HepG2 (cell line): ENCODE results near the gene CCDC116. TPM values are rescaled to one million over a fixed set of nuclear protein-coding genes. Genes with fewer than 3 reads are reported as not detected.

Source experiments
- ARNTL ChIP-seq: sonication (generic); formaldehyde crosslinking; IDR thresholded peaks from 2 replicates; pipeline ENCODE4 v1.4.0; 2020; ENCODE audit warnings: mild to moderate bottlenecking, missing genetic modification reagents
- ATRX ChIP-seq: sonication (generic); formaldehyde crosslinking; IDR thresholded peaks from 2 replicates; pipeline ENCODE4 v1.4.0; 2020; ENCODE audit warnings: missing genetic modification reagents, borderline replicate concordance
- CBX5 ChIP-seq: sonication (generic); formaldehyde crosslinking; IDR thresholded peaks from 2 replicates; pipeline ENCODE4 v1.4.0; 2020; ENCODE audit warnings: missing genetic modification reagents, borderline replicate concordance
- CEBPG ChIP-seq: IDR thresholded peaks from 2 replicates; pipeline ENCODE4 v1.6.1; 2016
- ELF3 ChIP-seq: IDR thresholded peaks from 2 replicates; pipeline ENCODE4 v1.6.1; 2016; ENCODE audit warnings: missing genetic modification reagents, missing compliant biosample characterization
- ERF ChIP-seq: IDR thresholded peaks from 2 replicates; pipeline ENCODE4 v1.6.1; 2018; ENCODE audit warnings: missing biosample characterization, missing genetic modification reagents
- HMG20A ChIP-seq: IDR thresholded peaks from 2 replicates; pipeline ENCODE4 v1.6.1; 2016; ENCODE audit warnings: borderline replicate concordance
- HNRNPL ChIP-seq: fragments of 200-400 bp; formaldehyde crosslinking; IDR thresholded peaks from 2 replicates; pipeline ENCODE4 v1.6.1; 2017; ENCODE audit warnings: mild to moderate bottlenecking, low read depth, low read length
- ISL2 ChIP-seq: sonication (generic); formaldehyde crosslinking; IDR thresholded peaks from 2 replicates; pipeline ENCODE4 v1.5.0; 2020; ENCODE audit warnings: missing genetic modification reagents
- KDM1A ChIP-seq: IDR thresholded peaks from 2 replicates; pipeline ENCODE4 v1.6.1; 2016; ENCODE audit warnings: missing compliant biosample characterization
- KMT2A ChIP-seq: sonication (generic); formaldehyde crosslinking; IDR thresholded peaks from 2 replicates; pipeline ENCODE4 v1.4.0; 2020; ENCODE audit warnings: missing genetic modification reagents
- SRSF1 ChIP-seq: fragments of 200-400 bp; formaldehyde crosslinking; optimal IDR thresholded peaks from 2 replicates; pipeline ENCODE3; 2017; ENCODE audit warnings: mild to moderate bottlenecking, low read depth, low read length, moderate library complexity
- XRCC5 ChIP-seq: fragments of 200-400 bp; formaldehyde crosslinking; optimal IDR thresholded peaks from 2 replicates; pipeline ENCODE3; 2017; ENCODE audit warnings: mild to moderate bottlenecking, low read length
- ZKSCAN1 ChIP-seq: fragments of 150-350 bp; IDR thresholded peaks from 2 replicates; pipeline ENCODE4 v1.6.1; 2014; ENCODE audit warnings: low read length
- ZNF232 ChIP-seq: sonication (generic); formaldehyde crosslinking; IDR thresholded peaks from 2 replicates; pipeline ENCODE4 v1.4.0; 2020; ENCODE audit warnings: missing genetic modification reagents, borderline replicate concordance
- ZNF34 ChIP-seq: sonication (generic); formaldehyde crosslinking; IDR thresholded peaks from 2 replicates; pipeline ENCODE4 v1.4.0; 2020; ENCODE audit warnings: mild to moderate bottlenecking, missing genetic modification reagents, borderline replicate concordance
- ZNF558 ChIP-seq: sonication (generic); formaldehyde crosslinking; IDR thresholded peaks from 2 replicates; pipeline ENCODE4 v1.9.0; 2022; ENCODE audit warnings: mild to moderate bottlenecking, missing genetic modification reagents, borderline replicate concordance
- polyA plus RNA-seq, 8 experiments: library from polyadenylated mRNA; depleted of rRNA in 3 of 8; stranded (reverse) in 7 of 8; unstranded in 1 of 8; fragments of >200 nt; fragmentation: Illumina TruSeq in 4 of 8; extraction: Trizol in 4 of 8; gene quantifications; 2 replicates each; pipeline versions ENCODE4 v1.2.1 to v1.2.3, GENCODE V29; 2011 to 2016; ENCODE audit warnings: low read depth in 4 of 8, missing spikeins in 1 of 8, mixed read lengths in 1 of 8; ENCODE audit not compliant: insufficient read depth in 1 of 8
- total RNA-seq, 5 experiments: library from RNA; depleted of rRNA; stranded (reverse); fragments of >200 nt; fragmentation: Illumina TruSeq; extraction: Trizol; gene quantifications; 2 replicates each; pipeline ENCODE4 v1.2.3, GENCODE V29; 2016; ENCODE audit warnings: low read depth in 1 of 5
- TF ChIP-seq, protein P1 (sequence below): sonication (generic); formaldehyde crosslinking; IDR thresholded peaks from 2 replicates; pipeline ENCODE4 v1.5.1; 2020; ENCODE audit warnings: mild to moderate bottlenecking, missing genetic modification reagents, moderate library complexity
- TF ChIP-seq, protein P2 (sequence below): sonication (generic); formaldehyde crosslinking; IDR thresholded peaks from 2 replicates; pipeline ENCODE4 v1.4.0; 2020; ENCODE audit warnings: mild to moderate bottlenecking, missing genetic modification reagents
- TF ChIP-seq, protein P3 (sequence below): sonication (generic); formaldehyde crosslinking; IDR thresholded peaks from 2 replicates; pipeline ENCODE4 v1.8.0; 2022; ENCODE audit warnings: low read depth, missing genetic modification reagents

The CCDC116 gene
- total and polyA plus RNA-seq, 2 of the 13 experiments (the other 11 are each of a cell fraction or from before 2014, with no cell fraction given): 0.15 to 0.33 TPM

DNA sequence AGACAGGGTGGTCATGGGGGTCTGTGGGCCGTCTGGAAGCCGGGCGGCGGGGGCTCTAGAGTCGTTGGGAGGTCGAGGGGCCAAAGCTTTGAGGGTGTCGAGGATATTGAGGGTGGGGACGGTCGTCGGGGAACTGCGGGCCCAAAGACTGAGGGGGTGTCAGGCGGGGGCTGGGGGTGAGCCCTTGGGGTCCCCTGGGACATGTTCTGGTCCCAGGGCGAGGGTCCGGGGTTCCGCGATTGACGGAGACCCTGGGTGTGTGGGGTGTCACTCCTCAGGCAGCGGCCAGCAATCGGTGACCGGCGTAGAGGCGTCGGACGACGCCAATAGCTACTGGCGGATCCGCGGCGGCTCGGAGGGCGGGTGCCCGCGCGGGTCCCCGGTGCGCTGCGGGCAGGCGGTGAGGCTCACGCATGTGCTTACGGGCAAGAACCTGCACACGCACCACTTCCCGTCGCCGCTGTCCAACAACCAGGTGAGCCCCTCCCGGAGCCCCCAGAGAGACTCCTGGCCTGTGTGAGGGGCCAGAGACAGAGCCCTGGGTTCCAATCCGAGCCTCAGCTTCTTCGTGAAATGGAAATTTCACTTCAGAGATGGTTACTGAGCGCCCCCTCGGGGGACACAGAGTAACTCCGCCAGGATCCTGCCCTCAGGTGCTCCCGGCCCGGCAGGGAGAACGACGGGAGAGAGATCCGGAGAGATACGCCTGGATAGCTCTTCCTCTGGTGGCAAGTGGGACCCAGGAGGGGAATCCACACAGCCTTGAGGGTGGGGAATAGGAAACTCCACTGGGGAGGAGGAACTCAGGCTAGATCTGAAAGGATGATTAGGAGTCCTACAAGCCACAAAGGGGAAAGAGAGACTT, 10.3 kb downstream of the CCDC116 start (continued):
- TF ChIP-seq, protein P1, sequence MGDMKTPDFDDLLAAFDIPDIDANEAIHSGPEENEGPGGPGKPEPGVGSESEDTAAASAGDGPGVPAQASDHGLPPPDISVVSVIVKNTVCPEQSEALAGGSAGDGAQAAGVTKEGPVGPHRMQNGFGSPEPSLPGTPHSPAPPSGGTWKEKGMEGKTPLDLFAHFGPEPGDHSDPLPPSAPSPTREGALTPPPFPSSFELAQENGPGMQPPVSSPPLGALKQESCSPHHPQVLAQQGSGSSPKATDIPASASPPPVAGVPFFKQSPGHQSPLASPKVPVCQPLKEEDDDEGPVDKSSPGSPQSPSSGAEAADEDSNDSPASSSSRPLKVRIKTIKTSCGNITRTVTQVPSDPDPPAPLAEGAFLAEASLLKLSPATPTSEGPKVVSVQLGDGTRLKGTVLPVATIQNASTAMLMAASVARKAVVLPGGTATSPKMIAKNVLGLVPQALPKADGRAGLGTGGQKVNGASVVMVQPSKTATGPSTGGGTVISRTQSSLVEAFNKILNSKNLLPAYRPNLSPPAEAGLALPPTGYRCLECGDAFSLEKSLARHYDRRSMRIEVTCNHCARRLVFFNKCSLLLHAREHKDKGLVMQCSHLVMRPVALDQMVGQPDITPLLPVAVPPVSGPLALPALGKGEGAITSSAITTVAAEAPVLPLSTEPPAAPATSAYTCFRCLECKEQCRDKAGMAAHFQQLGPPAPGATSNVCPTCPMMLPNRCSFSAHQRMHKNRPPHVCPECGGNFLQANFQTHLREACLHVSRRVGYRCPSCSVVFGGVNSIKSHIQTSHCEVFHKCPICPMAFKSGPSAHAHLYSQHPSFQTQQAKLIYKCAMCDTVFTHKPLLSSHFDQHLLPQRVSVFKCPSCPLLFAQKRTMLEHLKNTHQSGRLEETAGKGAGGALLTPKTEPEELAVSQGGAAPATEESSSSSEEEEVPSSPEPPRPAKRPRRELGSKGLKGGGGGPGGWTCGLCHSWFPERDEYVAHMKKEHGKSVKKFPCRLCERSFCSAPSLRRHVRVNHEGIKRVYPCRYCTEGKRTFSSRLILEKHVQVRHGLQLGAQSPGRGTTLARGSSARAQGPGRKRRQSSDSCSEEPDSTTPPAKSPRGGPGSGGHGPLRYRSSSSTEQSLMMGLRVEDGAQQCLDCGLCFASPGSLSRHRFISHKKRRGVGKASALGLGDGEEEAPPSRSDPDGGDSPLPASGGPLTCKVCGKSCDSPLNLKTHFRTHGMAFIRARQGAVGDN (CRISPR knock-in tag): peak; percentile 18; the same call in 1 of the 2 replicates
- TF ChIP-seq, protein P2, sequence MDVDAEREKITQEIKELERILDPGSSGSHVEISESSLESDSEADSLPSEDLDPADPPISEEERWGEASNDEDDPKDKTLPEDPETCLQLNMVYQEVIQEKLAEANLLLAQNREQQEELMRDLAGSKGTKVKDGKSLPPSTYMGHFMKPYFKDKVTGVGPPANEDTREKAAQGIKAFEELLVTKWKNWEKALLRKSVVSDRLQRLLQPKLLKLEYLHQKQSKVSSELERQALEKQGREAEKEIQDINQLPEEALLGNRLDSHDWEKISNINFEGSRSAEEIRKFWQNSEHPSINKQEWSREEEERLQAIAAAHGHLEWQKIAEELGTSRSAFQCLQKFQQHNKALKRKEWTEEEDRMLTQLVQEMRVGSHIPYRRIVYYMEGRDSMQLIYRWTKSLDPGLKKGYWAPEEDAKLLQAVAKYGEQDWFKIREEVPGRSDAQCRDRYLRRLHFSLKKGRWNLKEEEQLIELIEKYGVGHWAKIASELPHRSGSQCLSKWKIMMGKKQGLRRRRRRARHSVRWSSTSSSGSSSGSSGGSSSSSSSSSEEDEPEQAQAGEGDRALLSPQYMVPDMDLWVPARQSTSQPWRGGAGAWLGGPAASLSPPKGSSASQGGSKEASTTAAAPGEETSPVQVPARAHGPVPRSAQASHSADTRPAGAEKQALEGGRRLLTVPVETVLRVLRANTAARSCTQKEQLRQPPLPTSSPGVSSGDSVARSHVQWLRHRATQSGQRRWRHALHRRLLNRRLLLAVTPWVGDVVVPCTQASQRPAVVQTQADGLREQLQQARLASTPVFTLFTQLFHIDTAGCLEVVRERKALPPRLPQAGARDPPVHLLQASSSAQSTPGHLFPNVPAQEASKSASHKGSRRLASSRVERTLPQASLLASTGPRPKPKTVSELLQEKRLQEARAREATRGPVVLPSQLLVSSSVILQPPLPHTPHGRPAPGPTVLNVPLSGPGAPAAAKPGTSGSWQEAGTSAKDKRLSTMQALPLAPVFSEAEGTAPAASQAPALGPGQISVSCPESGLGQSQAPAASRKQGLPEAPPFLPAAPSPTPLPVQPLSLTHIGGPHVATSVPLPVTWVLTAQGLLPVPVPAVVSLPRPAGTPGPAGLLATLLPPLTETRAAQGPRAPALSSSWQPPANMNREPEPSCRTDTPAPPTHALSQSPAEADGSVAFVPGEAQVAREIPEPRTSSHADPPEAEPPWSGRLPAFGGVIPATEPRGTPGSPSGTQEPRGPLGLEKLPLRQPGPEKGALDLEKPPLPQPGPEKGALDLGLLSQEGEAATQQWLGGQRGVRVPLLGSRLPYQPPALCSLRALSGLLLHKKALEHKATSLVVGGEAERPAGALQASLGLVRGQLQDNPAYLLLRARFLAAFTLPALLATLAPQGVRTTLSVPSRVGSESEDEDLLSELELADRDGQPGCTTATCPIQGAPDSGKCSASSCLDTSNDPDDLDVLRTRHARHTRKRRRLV (CRISPR knock-in tag): no peak
- TF ChIP-seq ZKSCAN1: no peak
- no peak; the same call in 1 of the 2 replicates for TF ChIP-seq ERF (CRISPR knock-in tag)
- TF ChIP-seq HNRNPL: no peak
- no peak for TF ChIP-seq KDM1A
- no peak for TF ChIP-seq ATRX
- TF ChIP-seq ARNTL: no peak
- TF ChIP-seq KMT2A: no peak; the same call in 1 of the 2 replicates
- TF ChIP-seq CEBPG (CRISPR knock-in tag): 0 out of 2 replicates have a peak, but pooled peaks have one; percentile 10
- peak; percentile 32; the same call in 1 of the 2 replicates for TF ChIP-seq CBX5 (CRISPR knock-in tag)
- no peak for TF ChIP-seq ZNF232 (CRISPR knock-in tag)
- peak; percentile 90 for TF ChIP-seq XRCC5
- no peak for TF ChIP-seq ZNF34 (CRISPR knock-in tag)
- TF ChIP-seq, protein P3, sequence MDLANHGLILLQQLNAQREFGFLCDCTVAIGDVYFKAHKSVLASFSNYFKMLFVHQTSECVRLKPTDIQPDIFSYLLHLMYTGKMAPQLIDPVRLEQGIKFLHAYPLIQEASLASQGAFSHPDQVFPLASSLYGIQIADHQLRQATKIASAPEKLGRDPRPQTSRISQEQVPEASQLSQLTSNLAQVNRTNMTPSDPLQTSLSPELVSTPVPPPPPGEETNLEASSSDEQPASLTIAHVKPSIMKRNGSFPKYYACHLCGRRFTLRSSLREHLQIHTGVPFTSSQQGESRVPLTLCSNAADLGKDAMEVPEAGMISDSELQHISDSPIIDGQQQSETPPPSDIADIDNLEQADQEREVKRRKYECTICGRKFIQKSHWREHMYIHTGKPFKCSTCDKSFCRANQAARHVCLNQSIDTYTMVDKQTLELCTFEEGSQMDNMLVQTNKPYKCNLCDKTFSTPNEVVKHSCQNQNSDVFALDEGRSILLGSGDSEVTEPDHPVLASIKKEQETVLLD (CRISPR knock-in tag): no peak
- no peak for TF ChIP-seq ZNF558 (CRISPR knock-in tag)
- TF ChIP-seq ELF3 (CRISPR knock-in tag): no peak
- peak; percentile 35 for TF ChIP-seq SRSF1
- TF ChIP-seq HMG20A (CRISPR knock-in tag): no peak
- TF ChIP-seq ISL2 (CRISPR knock-in tag): peak; percentile 24; the same call in 1 of the 2 replicates
